RWPE1 (cell line): Measurements from ENCODE around the gene CYP2A7.
"Not testable (repeated sequence)": the region's sequence is repeated elsewhere in the genome, so short reads cannot be mapped to it uniquely, and the experiment has no call there.

Source experiments
- CTCF ChIA-PET: fragments of 350-600 bp; sonication (Branson Sonifier 250); formaldehyde crosslinking; extraction: SDS; loops from one replicate; lab custom pipeline; 2021; lab: Yijun Ruan, JAX
- POLR2A ChIA-PET: fragments of 400-600 bp; formaldehyde crosslinking; extraction: SDS; loops from one replicate; lab custom pipeline; 2020; ENCODE audit warnings: antibody characterized with exemption; ENCODE audit not compliant: low non-redundant PET; lab: Yijun Ruan, JAX
- DNase-seq: peaks from one replicate; pipeline ENCODE4 v3.0.0; 2012; ENCODE audit warnings: low spot score
- H3K27ac ChIP-seq: fragments of 450-650 bp; 2 replicates; pipeline ENCODE4 v1.5.1; 2017
- TF ChIP-seq, protein P1 (sequence below): fragments of 450-650 bp; conservative IDR thresholded peaks from 2 replicates; pipeline ENCODE4 v1.5.1; 2017; ENCODE audit warnings: low read depth, mild to moderate bottlenecking

Gene CYP2A7

DNA sequence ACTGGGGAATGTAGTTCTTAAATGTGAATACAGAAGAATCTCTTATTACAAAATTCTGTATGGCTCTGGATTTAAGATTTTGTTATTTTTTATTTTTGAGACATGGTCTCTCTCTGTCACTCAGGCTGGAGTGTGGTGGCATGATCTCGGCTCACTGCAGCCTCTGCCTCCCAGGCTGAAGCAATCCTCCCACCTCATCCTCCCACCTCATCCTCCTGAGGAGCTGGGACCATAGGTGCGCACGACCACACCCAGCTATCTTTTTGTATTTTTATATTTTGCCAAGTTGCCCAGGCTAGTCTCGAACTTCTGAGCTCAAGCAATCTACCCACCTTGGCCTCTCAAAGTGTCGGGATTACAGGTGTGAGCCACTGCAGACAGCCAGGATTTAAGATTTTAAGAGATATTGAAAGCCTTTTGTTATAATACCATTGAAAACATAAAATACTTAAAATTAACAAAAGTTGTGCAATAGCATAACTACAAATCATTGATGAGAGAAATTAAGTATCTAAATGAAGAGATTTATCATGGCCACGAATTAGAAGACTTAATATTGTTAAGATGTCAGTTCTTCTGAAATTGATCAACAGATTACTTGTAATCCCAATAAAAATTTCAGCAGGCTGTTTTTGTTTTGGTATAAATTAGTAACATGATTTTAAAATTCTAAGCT, 45.1 kb downstream of the CYP2A7 start:
- ChIA-PET CTCF (interaction anchor here (0.7 to 1.0 kb wide), 3 partner anchors 202 to 832 kb away, joined by 3 to 4 read pairs (median 4); no protein-coding TSS in a partner anchor), POLR2A (interaction anchor here (0.7 kb wide), 1 partner anchor 16 kb away, joined by 4 read pairs; no protein-coding TSS in a partner anchor)
- DNase-seq = no peak
- TF ChIP-seq, protein P1, sequence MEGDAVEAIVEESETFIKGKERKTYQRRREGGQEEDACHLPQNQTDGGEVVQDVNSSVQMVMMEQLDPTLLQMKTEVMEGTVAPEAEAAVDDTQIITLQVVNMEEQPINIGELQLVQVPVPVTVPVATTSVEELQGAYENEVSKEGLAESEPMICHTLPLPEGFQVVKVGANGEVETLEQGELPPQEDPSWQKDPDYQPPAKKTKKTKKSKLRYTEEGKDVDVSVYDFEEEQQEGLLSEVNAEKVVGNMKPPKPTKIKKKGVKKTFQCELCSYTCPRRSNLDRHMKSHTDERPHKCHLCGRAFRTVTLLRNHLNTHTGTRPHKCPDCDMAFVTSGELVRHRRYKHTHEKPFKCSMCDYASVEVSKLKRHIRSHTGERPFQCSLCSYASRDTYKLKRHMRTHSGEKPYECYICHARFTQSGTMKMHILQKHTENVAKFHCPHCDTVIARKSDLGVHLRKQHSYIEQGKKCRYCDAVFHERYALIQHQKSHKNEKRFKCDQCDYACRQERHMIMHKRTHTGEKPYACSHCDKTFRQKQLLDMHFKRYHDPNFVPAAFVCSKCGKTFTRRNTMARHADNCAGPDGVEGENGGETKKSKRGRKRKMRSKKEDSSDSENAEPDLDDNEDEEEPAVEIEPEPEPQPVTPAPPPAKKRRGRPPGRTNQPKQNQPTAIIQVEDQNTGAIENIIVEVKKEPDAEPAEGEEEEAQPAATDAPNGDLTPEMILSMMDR = no peak
- H3K27ac ChIP-seq = no peak overlapping the region

DNA sequence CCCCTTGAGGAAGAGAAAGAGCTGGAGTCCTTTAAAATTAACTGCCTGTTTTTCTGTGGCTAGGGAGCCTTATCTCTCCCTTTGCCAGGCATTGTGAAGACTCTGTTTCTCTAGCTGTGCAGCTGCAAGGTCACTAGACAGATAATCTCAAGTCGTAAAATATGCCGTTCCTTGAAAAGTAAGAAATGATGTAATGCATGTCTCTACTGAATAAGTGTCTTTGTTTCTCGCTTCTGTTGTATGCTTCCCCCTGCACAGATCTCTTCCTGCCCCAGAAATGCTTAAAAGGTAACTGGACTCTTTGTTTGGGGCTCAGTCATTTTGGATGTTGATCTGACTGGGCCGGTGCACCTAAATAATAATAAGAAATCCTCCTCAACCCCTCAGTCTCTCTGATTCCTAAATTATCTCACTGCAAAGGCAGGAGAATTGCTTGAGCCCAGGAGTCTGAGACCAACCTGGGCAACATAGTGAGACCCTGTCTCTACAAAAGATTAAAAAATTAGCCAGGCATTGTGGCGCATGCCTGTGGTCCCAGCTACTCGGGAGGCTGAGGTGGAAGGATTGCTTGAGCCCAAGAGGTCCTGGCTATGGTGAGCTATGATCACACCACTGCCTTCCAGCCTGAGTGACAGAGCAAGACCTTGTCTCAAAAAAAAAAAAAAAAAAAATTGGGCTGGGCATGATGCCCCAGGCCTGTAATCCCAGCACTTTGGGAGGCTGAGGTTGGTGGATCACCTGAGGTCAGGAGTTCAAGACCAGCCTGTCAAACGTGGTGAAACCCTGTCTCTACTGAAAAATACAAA, 48.1 kb downstream of the CYP2A7 start:
- CTCF ChIA-PET = interaction anchor here (0.6 to 0.7 kb wide), 2 partner anchors 40 to 137 kb away, joined by 3 read pairs; no protein-coding TSS in a partner anchor
- POLR2A ChIA-PET, H3K27ac ChIP-seq, DNase-seq: not testable (repeated sequence)

DNA sequence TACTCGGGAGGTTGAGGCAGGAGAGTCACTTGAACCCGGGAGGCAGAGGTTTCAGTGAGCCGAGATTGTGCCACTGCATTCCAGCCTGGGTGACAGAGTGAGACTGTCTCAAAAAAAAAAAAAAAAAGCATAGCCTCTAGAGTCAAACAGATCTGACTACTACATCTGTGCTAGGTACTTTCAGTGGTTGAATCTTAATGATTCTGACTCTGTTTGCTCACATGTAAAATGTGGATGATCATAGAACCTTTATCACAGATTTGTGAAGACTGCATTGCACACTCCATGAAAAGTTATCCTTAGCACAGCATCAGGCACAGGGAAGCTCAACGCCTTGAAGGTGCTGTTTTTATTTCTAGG, 49.6 kb downstream of the CYP2A7 start:
- H3K27ac ChIP-seq = peak overlapping the region; percentile 84
- POLR2A ChIA-PET, DNase-seq: not testable (repeated sequence)
- CTCF ChIA-PET = interaction anchor here (0.6 to 1.1 kb wide), 3 partner anchors 12 to 326 kb away, joined by 4 to 6 read pairs (median 4); no protein-coding TSS in a partner anchor

DNA sequence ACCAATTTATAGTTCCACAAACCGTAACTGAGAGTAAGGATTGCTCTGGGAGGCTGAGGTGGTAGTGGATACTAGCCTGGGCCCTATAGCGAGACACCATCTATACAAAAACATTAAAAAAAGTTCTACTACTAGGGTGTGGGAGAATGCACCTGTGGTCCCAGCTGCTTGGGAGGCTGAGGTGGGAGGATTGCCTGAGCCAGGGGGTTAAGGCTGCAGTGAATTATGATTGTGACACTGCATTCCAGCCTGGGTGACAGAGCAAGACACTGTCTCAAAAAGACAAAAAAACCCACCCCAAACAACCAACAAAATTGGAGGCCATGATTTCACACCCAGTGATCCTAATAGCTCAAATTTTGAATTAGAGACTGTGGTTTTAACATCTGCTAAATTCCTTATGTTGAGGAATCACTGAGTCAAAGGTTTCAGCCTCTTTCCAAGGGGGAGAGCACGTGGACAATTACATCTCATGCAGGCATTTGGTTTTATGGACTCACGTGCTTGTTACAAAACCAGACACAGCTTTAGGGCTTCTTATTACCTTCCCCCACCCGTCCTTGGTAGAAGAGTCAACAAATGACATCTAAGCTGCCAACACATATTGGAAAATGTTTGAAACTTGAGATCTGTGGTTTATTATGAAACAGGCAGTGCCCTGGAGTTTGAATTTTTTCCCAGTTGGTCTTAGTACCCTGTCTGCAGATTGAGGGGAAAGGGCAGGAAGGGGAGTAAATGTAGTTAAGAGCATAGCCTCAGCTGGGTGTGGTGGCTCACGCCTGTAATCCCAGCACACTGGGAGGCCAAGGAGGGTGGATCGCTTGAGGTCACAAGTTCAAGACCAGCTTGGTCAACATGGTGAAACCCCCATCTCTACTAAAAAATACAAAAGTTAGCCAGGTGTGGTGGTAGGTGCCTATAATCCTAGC, 50.3 kb downstream of the CYP2A7 start:
- TF ChIP-seq, protein P1 = no peak
- peak; percentile 74 for DNase-seq
- POLR2A ChIA-PET = no interaction called here
- peak overlapping the region; percentile 84 for H3K27ac ChIP-seq
- CTCF ChIA-PET = interaction anchor here (0.6 to 1.1 kb wide), 4 partner anchors 11 to 327 kb away, joined by 4 to 6 read pairs (median 4); no protein-coding TSS in a partner anchor

DNA sequence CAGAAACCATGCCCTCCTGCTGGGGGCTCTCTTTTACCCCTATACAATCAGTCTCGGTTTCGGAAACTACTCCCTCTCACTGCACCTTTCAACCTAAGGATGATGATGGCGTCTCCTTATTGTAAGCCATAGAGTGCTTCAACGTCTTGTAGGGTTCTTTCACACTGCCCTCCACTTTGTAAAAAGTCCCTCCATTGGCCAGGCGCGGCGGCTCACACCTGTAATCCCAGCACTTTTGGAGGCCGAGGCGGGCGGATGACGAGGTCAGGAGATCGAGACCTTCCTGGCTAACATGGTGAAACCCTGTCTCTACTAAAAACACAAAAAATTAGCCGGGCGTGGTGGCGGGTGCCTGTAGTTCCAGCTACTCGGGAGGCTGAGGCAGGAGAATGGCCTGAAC, 51.3 kb downstream of the CYP2A7 start:
- DNase-seq, CTCF ChIA-PET, POLR2A ChIA-PET: not testable (repeated sequence)
- peak overlapping the region; percentile 84 for H3K27ac ChIP-seq

DNA sequence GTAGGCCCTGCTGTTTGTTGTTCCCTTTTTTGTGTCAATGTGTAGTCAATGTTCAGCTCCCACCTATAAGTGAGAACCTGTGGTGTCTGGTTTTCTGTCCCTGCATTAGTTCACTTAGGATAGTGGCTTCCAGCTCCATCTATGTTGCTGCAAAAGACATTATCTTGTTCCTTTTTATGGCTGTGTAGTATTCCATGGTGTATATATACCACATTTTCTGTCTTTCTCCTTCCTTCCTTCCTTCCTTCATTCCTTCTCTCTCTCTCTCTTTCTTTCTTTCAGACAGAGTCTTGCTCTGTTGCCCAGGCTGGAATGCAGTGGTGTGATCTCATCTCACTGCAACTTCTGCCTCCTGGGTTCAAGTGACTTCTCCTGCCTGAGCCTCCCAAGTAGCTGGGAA, 52.8 kb downstream of the CYP2A7 start:
- ChIA-PET CTCF (no interaction called here), POLR2A (no interaction called here)
- no peak overlapping the region for H3K27ac ChIP-seq
- no peak for DNase-seq
- TF ChIP-seq, protein P1 = no peak

DNA sequence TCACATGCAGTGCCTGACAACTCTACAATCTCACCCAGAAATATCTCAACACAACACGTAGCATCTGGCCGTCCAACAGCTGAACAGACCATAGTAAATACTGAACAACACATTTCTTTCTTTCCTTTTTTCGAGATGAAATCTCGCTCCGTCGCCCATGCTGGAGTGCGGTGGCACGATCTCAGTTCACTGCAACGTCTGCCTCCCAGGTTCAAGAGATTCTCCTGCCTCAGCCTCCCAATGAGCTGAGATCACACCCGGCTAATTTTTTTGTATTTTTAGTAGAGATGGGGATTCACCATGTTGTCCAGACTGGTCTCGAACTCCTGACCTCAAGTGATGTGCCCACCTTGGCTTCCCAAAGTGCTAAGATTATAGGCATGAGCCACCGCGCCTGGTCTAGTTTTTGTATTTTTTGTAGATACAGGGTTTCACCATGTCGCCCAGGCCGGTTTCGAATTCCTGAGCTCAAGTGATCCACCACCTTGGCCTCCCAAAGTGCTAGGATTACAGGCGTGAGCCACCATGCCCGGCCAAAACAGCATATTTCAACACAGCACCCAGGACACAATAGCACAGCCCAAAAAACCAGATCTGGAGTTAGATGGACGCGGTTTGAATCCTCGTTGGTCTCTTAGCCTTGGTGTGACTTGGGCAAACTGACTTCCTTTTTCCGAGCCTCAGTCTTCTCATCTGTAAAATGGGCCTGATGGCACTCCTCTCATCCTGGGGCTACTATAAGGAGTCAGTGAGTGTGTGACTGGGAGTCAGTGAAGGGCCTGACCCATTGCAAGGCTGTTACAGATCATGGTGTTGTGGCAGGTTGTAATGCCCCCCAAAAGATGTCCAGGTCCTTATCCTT, 54.4 kb downstream of the CYP2A7 start:
- no peak overlapping the region; the same call in 1 of the 2 replicates for H3K27ac ChIP-seq
- ChIA-PET CTCF (no interaction called here), POLR2A (no interaction called here)
- DNase-seq = no peak
- TF ChIP-seq, protein P1 = no peak

DNA sequence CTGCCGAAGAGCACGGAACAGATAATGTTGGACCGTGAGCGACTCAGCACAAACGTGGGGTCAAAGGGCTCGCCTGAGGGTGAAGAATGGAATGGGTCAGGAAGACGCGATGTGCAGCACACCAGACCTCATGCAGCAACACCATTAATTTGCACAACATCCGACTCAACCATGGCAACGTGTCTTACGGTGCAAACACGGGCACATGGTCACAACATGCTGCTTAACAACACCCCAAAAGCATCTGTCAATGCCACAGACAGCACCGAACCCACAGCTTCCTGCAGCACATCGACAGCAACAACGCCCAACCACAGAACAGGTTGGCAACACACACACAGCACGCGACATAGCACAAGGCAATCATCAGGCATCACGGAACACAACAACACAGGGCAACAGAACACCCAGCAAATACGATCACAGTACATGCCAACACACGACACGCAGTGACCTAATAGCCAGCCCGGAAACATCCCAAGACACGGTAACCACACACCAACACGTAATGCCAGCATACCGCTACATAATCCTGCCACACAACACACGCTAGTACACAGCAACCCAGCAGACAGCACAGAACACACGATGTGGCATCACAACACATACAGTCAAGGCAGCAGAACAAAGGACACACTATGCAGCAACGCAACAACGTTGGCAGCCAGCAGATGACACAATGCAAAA, 55.2 kb downstream of the CYP2A7 start:
- DNase-seq, CTCF ChIA-PET, POLR2A ChIA-PET, H3K27ac ChIP-seq: not testable (repeated sequence)

DNA sequence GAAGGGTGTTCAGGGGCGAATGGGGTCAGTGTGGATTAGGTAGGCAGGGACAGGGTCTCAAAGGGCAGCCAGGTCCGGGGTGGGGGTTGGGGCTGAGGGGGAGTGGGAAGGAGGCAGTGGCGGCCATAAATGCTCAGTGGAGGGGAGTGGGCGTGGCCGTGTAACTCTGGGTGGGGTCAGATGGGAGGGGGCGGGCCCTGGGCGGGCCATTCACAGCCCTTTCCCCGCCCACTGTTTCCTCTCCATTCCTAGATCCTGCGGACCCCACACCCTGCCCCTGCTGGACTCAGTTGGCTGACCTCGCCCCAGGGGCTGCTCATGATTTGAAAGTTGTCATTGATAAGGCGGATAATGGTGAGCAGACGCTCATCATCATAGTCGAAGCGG, 55.7 kb downstream of the CYP2A7 start:
- CTCF ChIA-PET, H3K27ac ChIP-seq, POLR2A ChIA-PET, DNase-seq: not testable (repeated sequence)
